ENCODE results near the gene GLIS2. TPM values are rescaled to one million over a fixed set of nuclear protein-coding genes. Genes with fewer than 3 reads are reported as not detected.

GLIS2 gene
- total RNA-seq, 3 donors from 2014 or later: 1.7 to 21.1 (median 2.9) TPM

DNA sequence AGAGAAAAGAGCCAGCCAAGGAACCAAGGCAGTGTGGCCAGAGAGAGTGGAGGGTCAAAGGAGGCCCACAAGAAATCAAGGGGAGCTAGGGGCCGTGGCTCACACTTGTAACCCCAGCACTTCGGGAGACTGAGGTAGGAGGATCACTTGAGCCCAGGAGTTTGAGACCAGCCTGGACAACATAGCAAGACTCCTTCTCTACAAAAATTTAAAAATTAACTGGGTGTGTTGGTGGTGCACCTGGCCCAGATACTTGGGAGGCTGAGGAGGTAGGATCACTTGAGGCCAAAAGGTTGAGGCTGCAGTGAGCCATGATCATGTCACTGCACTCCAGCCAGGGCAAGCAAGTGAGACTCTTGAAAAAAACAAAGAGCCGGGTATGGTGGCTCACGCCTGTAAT, 24.2 kb upstream of the GLIS2 start:
- DNase-seq: no peak
- no peak overlapping the region for H3K4me3 ChIP-seq
- peaks cover 10% of the 10 kb centered on the region for H3K4me1 ChIP-seq (ENCODE audit: low read depth)
- no peaks in the 10 kb centered on the region for H3K36me3 ChIP-seq (ENCODE audit: low read depth)
- no peaks in the 10 kb centered on the region for H3K9me3 ChIP-seq
- no peak for ATAC-seq
- no peak for TF ChIP-seq CTCF (IDR thresholded peaks at IDR 0.05)
- intact Hi-C loops (cut with DNase I, micrococcal nuclease): no loop called here

GRCh38 chr16:4293181-4293716, 22.6 kb upstream of the GLIS2 start:
- Histone ChIP-seq H3K9me3 (no peaks in the 10 kb centered on the region), H3K4me3 (no peak overlapping the region), H3K36me3 (ENCODE audit: low read depth) (no peaks in the 10 kb centered on the region), H3K4me1 (ENCODE audit: low read depth) (peaks cover 11% of the 10 kb centered on the region)
- no peak for TF ChIP-seq CTCF (IDR thresholded peaks at IDR 0.05)
- intact Hi-C loops (cut with DNase I, micrococcal nuclease): no loop called here
- DNase-seq: no peak
- ATAC-seq: no peak

DNA sequence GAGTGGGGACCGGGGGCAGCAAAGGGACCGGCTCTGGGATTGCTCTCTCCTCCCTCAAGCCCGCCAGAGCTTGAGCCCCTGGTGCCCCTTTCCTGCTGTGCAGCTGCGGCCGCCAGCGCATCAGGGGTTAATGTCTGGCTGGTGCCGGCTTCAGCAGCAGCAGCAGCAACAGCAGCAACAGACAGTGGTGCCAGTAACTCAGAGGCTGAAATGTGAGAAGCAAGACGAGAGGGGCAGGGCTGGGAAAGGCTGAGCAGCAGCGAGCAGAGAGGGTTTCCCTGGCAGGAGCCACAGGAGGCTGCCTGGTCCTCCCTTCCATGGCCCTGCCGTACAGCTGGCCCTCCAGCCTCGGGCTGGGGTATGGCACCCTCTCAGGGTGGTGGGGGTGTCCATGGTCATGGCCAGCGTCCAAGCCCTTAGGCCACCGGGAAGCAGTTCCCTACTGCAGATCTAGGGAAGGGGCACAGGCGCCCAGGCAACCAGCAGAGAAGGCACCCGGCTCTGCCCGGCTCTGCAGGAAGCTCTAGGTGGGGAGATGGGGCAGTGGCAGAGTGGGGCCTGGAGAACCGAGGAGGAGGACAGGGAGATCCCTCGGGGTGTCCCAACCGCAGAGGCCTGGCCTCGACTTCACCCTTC, 21.9 kb upstream of the GLIS2 start:
- TF ChIP-seq CTCF (IDR thresholded peaks at IDR 0.05): no peak
- intact Hi-C loops (cut with DNase I, micrococcal nuclease): no loop called here
- Histone ChIP-seq H3K4me1 (ENCODE audit: low read depth) (peaks cover 13% of the 10 kb centered on the region), H3K4me3 (no peak overlapping the region), H3K9me3 (no peaks in the 10 kb centered on the region), H3K36me3 (ENCODE audit: low read depth) (no peaks in the 10 kb centered on the region)
- DNase-seq (no peak), ATAC-seq (peak; percentile 43)

DNA sequence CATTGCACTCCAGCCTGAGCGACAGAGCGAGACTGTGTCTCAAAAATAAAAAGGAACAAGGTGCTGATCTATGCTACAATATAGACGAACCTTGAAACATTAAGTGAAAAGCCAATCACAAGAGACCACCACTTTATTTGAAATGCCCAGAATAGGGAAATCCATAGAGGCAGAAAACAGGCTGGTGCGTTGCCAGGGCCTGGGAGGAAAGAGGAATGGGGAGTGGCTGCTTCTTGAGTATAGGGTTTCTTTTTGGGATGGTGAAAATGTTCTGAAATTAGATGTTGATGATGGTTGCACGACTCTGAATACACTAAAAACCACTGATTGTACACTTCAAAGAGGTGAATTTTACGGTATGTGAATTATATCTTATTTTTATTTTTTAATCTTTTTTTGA, 20.3 kb upstream of the GLIS2 start:
- H3K36me3 ChIP-seq (ENCODE audit: low read depth): no peaks in the 10 kb centered on the region
- TF ChIP-seq CTCF (IDR thresholded peaks at IDR 0.05): no peak
- DNase-seq: no peak
- intact Hi-C loops (cut with DNase I, micrococcal nuclease): no loop called here
- H3K4me1 ChIP-seq (ENCODE audit: low read depth): peaks cover 19% of the 10 kb centered on the region
- H3K9me3 ChIP-seq: no peaks in the 10 kb centered on the region
- no peak overlapping the region for H3K4me3 ChIP-seq
- ATAC-seq: no peak

GRCh38 chr16:4297480-4297879, 18.4 kb upstream of the GLIS2 start:
- peaks cover 19% of the 10 kb centered on the region for H3K4me1 ChIP-seq (ENCODE audit: low read depth)
- ATAC-seq (no peak), DNase-seq (no peak)
- H3K9me3 ChIP-seq: no peaks in the 10 kb centered on the region
- H3K4me3 ChIP-seq: no peak overlapping the region
- TF ChIP-seq CTCF (IDR thresholded peaks at IDR 0.05): no peak
- H3K36me3 ChIP-seq (ENCODE audit: low read depth): no peaks in the 10 kb centered on the region
- intact Hi-C loops (cut with DNase I, micrococcal nuclease): no loop called here

Data from mucosa of descending colon (tissue), 3 donors.